Measurements from ENCODE around the gene BUD23.
"Not testable (repeated sequence)": the region's sequence is repeated elsewhere in the genome, so short reads cannot be mapped to it uniquely, and the experiment has no call there.

The BUD23 gene

DNA sequence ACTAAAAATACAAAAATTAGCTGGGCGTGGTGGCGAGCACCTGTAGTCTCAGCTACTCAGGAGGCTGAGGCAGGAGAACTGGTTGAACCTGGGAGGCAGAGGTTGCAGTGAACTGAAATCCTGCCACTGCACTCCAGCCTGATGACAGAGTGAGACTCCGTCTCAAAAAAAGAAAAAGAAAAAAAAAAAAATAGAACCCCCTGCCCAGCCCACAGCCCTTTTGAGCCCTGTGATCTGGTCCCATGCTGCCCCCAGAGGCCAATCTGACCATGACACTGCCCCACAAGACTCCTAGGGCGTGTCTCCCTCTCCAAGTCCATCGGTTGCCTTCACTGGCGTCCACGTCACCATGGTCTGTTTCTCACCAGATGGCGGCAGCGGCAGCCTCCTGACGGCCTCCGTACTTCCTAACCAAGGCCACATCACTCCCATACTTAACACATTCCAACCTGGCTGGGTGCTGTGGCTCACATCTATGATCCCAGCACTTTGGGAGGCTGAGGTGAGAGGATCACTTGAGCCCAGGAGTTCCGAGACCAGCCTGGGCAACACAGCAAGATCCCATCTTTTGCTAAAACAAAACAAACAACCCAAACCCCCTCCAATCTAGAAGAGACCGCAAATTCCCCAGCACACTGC, 18.1 kb downstream of the BUD23 start:
- DNase-seq (ENCODE audit: low spot score): peak; percentile 87

DNA sequence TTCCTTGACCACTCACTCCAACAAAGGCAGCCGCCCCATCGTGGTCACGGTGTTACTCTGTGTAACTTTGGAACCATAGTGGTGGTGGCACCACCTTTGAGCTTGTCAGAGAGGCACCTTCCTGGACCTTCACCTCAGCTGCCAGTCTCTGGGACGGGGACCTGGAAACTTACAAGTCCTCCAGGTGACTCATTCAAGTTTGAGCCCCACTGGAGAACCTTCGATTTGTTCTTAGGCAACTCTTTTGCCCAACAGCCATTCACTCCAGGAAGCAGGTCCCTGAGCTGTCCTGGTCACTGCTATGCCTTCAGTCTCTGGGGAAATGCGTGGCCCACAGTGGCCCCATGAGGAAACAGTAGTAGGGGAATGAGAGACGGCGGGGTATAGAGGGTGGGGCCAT, 18.8 kb downstream of the BUD23 start:
- no peak for DNase-seq (ENCODE audit: low spot score)

DNA sequence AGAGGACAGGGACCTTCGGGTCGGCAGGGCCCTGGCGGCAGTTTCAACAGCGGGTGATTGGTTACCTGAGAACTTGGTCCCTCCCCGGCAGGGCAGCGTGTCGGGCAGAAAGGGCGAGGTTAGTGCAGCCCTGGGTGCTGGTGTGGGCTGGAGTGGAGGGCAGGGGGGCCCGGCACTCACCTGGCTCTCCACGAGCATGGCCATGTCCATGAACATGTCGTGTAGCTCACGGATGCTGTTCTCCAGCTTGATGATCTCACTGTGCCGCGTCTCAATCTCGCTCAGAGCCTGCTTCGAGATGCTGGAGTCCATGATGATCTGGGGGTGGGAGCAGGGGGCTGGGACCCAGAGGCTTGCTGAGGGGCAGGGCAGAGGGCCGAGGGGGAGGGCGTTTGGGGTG, 19.3 kb downstream of the BUD23 start:
- no peak for DNase-seq (ENCODE audit: low spot score)

DNA sequence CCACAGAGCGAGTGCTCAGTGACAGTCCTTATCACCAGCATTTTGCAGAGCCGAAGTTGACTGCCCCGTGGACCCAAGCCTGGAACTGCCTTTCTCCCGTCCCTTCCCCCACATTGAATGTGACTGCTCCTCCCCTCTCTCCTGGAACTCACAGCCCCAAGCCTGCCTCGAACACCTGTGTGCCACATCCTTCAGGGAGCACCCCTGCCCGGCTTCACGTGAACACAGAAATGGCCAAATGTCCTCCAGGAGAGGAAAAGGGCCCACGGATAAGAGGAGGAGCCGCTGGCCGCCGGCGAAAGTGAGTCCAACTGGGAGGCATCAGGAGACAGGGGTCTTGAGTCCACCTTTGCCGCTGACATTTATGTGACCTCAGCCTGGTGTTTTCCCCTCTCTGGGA, 19.8 kb downstream of the BUD23 start:
- DNase-seq (ENCODE audit: low spot score): no peak

DNA sequence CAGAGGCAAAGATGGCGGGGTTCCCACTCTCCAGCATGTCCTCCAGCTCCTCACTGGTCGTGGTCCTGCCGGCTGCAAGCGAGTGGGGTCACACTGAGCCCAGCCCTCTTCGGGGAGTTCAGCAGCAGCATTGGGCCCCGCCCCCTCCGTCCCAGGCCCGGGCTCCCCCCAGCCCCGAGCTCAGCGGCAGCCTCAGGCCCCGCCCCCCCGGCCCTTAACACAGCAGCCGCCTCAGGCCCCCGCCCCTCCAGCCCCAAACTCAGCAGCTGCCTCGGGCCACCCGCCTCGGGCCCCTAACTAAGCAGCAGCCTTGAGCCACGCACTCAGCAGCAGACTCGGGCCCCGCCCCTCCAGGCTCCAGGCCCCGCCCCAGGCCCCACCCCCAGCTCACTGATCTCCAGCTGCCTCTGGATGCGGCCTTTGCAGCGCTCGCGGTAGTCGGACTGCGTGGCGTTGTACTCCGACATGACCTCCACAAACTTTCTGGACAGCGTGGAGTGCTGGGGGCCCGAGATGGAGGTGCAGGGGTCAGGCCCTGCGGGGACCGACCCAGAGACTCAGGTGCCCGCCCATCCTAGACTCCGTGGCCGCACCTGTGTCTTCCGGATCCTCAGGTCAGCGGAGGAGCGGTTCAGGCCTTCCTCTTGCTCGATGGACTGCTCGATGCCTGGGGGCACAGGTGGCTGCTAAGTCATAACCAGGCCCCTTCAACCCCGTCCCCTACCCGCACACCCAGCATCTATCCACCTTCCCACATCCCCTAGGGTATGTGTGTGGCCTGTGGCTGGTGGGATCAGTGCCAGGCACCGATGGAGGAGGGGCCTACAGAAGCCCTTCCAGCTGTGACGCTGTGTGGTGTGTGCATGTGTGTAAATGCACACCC, 20.6 kb downstream of the BUD23 start:
- DNase-seq (ENCODE audit: low spot score): no peak

DNA sequence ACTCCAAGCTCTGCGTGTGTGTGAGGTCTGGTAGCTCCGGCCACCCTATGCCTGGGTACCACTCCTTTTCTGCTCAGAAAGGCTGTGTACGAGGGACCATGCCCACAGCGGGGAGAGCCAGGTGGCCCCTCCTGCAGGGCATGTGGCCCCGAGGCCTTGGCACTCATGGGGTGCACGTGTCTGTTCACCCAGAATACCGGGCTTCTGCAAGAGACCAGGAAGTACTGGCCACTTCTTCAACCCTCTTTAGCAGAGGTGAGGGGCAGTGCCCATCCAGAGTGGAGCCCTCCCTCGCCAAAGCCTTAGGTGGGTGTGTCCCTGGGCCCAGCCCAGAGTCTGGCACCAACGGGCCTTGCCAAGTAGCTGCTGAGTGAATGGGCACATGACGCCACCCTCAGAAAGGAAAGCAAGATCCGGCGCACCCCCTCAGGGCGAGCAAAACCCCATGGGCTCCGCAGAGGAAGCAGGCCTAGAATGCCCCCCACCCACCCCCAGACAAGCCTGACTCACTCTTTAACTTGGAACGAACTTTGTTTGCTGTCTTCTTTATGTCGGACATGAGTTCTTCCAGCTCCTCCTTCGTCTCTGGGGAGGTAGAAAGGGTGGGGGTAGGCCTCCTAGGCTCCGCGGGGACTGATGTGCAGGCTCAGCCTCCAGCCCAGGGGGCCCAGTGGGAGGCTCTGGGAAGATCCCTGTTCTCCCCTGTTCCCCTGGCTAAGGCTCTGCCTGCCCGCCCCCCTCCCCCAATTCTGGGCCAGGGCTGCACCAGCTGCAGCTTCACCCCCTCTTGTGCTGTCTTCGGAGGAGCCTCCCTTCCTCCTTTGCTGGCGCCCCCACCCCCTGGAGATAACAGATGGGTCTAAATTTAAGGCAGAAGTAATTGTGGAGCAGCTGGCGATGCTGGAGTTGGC, 21.5 kb downstream of the BUD23 start:
- DNase-seq (ENCODE audit: low spot score): no peak

DNA sequence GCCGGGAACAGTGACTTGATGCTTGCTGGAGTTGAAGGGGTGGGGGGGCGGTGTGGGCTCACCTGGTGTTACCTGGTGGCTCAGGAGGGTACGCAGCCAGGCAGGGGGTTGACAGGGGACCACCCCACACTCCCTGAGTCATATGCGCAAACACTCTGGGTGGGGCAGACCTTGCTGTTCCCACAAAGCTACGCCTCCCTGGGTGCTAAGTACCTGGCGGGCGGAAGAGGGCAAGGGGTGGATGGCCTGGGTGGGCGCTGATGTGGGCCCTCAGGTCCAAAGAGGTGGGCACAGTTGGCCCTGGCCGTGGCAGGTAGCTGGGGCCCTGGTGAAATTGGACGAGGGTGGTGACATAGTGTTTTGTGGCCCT, 22.1 kb downstream of the BUD23 start:
- DNase-seq (ENCODE audit: low spot score): no peak

DNA sequence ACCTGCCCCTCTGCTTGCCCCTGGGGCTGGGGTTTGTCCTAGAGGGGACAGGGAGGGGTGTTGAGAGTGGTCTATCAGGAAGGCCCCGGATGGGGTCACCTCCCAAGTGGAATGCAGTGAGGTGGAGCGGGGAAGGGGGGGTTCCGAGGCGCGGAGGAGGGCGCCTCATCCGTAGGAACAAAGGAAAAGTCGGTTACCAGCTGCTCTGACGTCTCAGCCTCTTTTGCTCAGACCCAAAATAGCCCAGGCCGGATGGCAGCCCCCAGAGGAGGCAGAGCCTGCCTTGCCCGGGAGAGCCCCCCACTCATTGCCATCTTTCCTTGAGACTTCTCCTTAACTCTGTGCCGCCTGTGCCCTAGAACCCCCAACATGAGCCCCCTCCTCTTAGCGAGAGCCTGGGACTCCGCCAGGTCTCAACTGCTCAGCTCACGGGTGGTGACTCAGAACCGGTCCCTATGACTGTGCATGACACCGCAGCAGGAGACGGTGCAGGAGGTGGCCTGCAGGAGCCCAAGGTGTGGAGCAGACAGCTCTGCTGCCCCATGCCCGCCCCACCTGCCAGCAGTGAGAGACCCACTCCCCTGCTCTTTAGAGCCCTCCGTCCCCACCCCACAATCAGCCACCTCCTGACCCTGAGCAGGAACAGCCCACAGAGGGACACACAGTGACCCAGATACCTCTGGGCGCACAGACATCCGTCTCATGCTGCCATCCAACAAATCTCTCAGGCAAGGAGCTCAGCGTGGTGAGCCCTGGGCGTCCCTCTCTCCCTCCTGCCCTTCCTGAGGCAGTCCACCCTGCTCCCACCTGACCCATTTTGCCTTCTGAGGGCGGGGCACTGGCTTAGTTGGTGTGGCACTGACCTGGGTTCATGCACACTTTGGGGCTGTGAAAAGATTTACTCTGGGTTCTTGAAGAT, 23.0 kb downstream of the BUD23 start:
- DNase-seq (ENCODE audit: low spot score): no peak

DNA sequence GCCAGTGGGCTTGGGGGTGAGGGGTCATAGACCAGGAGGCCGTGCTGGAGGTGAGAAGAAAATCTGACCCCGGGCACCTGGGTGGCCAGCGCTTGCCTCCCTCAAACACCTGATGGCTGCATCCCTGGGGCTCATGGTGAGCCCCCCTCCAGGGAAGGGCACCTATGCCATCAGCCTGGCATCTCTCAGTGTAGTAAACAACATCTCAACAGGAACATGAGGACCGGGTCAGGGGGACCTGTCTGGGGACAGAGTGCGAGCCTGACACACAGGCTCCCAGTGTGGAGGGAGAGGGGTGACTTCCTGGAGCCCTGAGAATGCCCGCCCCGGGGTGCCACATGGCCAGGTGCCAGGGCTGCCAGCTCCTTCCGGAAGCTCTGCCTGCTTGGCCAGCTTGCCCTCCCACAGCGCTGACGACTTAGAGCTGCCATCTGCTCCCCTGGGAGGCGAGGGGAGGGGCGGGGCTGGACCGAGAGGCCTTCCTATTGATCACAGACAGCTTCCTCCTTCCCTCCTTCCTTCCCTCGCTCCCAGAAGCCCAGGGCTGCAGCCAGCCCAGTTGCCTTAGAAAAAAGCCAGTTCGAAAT, 23.7 kb downstream of the BUD23 start:
- no peak for DNase-seq (ENCODE audit: low spot score)

DNA sequence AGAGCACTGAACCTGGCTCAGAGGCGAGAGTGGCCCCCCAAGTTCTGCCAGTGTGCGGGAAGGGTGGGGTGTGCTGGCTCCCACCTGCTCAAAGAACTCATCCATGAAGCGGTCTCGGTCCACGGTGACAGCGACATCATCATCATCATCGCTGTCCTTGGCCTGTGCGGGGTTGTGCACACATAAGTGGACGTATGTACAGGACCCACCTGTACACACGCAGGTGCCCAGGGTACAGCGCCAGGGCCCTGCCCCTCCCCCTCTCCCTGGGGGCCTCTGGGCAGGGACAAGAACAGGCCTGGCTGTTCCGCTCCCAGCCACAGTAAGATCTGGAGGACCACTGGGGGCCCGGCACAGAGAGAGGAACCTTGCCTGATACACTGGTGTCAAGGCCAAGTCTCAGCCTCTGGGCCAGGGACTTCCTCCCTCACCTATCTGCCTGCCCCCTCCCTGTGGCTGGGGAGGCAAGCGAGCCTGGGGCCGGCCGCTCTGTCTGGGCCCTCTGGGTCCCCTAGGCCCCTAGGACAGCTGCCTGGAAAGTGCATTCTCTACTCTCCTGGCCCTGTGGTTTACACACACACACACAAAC, 25.7 kb downstream of the BUD23 start:
- DNase-seq (ENCODE audit: low spot score): no peak

DNA sequence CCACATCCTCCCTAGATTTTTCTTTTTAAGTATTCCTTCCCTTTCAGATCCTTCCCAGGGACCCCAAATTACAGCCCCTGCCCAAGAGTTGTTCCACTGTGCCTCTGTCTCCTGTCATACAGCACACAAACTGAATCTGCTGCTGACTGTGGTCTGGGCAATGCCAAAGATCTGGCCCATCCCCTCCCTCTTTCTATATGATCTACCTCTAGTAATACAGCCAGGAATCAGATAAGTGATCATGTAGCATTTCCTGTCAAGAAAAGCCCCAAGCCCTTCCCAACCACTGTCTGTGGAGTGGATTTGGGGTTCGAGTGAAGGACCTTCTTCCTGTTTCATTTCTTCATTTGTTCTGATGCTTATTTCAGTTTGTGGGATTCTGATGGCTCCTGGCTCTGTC, 29.4 kb downstream of the BUD23 start:
- DNase-seq (ENCODE audit: low spot score): no peak

DNA sequence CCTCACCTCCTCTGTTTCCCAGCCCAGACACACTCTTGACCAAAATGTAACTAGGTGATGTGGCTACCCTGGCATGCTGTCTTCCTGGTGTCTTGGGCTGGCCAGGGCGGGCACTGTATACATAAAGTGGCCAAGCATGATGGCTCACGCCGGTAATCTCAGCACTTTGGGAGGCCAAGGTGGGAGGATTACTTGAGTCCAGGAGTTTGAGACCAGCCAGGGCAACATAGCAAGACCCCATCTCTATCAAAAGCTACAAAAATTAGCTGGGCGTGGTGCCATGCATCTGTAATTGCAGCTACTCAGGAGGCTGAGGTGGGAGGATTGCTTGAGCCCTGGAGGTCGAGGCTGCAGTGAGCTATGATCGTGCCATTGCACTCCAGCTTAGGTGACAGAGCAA, 29.9 kb downstream of the BUD23 start:
- not testable (repeated sequence) for DNase-seq (ENCODE audit: low spot score)

DNA sequence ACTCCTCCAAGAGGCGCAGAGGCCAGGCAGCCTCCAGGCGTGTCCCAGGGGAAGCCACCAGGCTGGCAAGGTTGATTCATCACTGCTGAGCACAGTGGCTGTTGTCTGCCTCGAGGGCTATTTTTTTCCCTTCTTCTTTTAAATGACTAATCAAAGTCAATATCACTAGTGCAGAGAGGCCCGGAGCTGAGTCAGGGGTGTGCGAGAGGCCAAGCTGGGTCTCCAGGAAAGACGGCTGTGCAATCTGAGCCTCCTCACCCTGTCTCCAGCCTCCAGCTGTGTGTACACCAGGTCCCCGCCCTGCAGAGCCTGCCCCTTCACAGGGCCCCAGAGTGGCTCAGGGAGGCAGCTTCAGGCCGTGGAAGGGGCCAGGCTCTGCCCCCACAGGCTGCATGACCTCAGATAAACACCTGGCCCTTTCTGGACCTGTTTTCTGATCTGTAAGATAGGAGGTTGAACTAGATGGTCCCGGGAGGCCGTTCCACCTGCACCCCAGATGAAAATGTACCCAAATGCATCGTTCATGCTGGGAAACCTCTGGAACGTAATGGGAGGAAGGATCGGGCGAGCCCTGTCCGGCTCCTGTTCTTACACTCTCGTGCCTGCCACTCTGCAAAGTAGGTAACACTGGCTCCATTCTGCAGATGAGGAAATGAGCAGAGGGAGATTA, 32.4 kb downstream of the BUD23 start:
- peak; percentile 95 for DNase-seq (ENCODE audit: low spot score)

DNA sequence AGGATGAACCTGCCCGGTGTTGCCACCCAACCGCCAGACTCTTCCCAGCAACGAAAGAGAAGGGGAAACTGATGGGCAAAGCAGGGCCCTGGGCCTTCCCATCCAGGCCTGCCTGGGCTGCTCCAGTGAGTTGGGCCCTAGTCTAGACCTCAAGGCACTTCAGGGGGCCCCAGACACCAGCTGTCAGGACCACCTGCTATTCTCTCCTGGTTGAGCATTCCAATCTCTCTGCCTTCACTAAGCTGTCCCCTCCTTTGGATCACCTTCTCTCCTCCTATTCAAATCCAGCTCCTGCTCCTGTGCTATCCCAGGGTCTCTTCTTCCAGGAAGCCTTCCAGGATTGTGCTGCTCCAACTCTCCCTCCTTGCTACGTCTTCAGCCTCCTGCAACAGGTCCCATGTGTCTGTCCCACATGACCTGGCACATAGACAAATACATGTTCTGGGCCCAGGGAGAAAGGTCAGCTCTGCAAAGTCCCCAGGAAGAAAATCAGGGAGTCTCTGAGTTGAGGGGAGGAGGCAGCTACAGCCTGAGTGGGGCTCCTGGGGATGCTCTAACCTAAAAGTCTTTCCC, 33.0 kb downstream of the BUD23 start:
- no peak for DNase-seq (ENCODE audit: low spot score)

DNA sequence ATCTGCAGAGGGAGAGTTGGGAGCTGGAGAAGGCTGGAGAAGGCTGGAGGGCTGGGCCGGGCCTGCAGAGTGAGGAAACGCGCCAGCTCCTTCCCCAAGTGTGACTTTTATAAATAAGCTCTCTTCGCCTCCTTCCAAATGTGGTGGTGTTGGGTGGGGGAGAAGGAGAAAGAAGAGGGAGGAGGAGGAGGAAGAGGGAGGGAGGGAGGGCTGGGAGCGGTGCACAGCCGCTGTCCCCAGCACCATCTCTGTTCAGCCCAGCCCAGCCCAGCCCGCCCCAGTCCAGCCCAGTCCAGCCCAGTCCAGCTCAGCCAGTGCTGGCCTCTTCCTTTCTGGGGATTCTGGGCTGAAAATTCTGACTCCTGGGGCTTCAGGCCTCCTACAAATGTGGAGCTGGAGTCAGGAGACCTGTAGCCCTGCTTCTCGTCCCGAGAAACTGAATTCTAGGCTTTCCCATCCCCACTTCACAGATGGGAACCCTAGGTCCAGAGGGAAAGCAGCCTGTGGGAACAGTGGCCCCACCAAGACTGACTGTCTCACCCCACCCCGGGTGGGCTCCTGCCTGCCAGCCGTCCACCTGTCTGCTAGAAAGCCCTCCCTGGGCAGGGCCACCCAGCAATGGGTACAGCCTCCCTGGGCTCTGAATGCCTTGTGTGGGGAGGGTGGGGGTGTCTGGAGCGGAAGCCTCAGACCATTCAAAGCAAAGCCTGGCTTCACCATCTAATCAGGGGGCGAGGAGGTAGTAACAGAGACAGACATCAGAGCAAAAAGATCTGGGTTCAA, 33.8 kb downstream of the BUD23 start:
- DNase-seq (ENCODE audit: low spot score): no peak

DNA sequence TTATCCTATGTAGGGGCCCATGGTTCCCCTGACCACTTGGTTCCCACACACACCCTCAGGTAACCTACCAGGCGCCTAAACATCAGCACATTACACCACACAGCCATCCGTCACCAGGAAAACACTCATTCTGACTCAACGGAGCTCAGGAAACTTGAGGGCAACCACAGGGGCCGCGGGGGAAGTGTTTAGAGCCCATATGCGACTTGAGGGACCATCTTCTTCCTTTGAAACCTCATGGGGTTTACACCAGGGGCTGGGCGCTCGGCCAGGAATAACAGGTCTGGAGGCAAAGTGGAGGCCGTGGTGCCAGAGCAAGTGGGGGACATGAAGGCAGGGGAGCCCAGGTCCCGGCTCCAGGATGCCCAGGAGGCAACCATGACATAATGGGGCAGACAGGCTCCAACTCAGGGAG, 34.6 kb downstream of the BUD23 start:
- no peak for DNase-seq (ENCODE audit: low spot score)

DNA sequence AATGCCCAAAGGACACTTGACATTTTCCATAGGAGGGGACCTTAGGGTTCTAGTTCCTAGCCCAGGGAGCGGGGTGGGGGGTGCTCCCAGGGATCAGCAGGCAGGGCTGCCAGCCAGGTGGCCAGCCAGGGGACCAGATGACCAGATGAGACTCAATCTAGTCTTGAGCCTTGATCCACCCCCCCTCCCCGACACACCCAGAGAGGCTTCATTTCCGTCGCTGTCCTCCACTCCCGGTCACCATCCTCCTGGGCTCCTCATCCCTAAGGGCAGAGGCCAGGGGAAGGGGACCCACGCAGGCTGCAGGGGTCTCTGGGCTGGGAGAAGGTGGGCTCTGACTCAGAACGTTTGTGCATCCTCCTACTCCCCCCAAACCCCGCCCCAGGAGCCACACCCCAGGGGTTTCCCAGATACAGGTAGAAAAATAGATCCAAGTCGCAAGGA, 35.1 kb downstream of the BUD23 start:
- DNase-seq (ENCODE audit: low spot score): no peak

DNA sequence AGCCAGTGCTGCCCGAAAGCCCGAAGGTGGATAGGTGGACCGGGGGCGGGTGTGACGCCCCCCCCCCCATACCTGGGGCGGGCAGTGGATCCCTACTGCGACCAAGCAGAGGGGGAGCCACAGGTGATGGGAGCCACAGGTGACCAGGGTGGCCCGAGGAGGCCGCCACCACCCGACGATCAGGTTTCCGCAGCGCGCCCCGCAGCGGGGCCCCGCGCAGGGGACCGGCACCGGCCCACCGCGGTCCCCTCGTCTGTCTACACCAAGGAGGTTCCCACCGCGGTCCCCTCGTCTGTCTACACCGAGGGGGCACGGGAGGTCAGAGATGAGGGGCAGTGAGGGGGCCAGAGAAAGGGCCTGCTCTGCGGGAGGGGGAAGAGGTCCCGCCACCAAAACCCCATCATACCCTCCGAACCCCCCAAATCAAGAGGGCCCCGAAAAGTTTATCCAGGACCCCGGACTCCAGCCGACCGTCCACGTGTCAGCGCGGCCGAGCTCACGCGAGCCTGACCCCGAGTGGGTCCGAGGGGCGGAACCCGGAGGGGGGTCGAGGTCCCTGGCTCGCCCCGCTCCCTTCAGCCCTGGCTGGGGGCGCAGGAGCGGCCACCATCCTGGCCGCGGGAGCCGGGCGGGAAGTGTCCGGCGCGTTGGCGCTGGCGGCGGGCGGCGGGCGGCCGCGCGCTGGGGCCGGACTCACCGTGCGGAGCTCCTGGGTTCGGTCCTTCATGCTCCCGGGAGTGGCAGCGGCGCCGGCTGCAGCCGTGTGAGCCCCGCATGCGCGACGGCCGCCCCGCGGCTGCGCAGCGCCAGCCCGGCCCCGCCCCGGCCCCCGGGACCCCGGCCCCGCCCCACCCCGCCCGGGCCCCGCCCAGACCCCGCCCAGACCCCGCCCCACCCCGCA, 35.8 kb downstream of the BUD23 start, which contains the start of gene STX1A:
TSS of gene STX1A (minus strand) at position 765 of the 901 bp plus-strand sequence. CDS start at position 727, 38 bp downstream.
- peak; percentile 93 for DNase-seq (ENCODE audit: low spot score)

Measured in HuH-7 (cell line).